HG03108 (cell line): ENCODE results near the gene KLC1.
A peak's percentile ranks its signal among the peaks of the same experiment; 100 is the strongest.
"Not testable (repeated sequence)": the region's sequence is repeated elsewhere in the genome, so short reads cannot be mapped to it uniquely, and the experiment has no call there.

Experiments
- ATAC-seq: cut with Tn5 transposase; IDR thresholded peaks from one replicate; pipeline ENCODE4 v1.9.1; 2021; ENCODE audit warnings: moderate library complexity; ENCODE audit not compliant: unreplicated experiment

The KLC1 gene

GRCh38 chr14:103628684-103629502, at the start of gene KLC1:
Gene KLC1, plus strand, starts transcription at chr14:103629211. Its CDS starts 25,354 bp downstream, at chr14:103654565.
- ATAC-seq: peak; percentile 40

- ATAC-seq: no peak
These were observed 47.8 kb upstream of the KLC1 start for GRCh38 chr14:103581206-103581605.

- ATAC-seq: no peak
These were observed 46.9 kb upstream of the KLC1 start for GRCh38 chr14:103581954-103582703.

GRCh38 chr14:103584326-103584915, 44.6 kb upstream of the KLC1 start:
- no peak for ATAC-seq

- ATAC-seq: peak; percentile 91
These were observed 35.4 kb upstream of the KLC1 start for GRCh38 chr14:103593577-103593976.

- ATAC-seq: no peak
These were observed 34.7 kb upstream of the KLC1 start for GRCh38 chr14:103594265-103594664.

GRCh38 chr14:103597623-103598377, 31.2 kb upstream of the KLC1 start:
- ATAC-seq: no peak

- ATAC-seq: no peak
These were observed 28.5 kb upstream of the KLC1 start for GRCh38 chr14:103600503-103600902.

GRCh38 chr14:103604620-103605019, 24.4 kb upstream of the KLC1 start:
- no peak for ATAC-seq

- peak; percentile 78 for ATAC-seq
These were observed 21.9 kb upstream of the KLC1 start for GRCh38 chr14:103606963-103607668.

- no peak for ATAC-seq
These were observed 21.2 kb upstream of the KLC1 start for GRCh38 chr14:103607822-103608221.

GRCh38 chr14:103609081-103609480, 19.9 kb upstream of the KLC1 start:
- ATAC-seq: not testable (repeated sequence)

- no peak for ATAC-seq
These were observed 17.8 kb upstream of the KLC1 start for GRCh38 chr14:103611215-103611614.

- no peak for ATAC-seq
These were observed 15.5 kb upstream of the KLC1 start for GRCh38 chr14:103613517-103613916.

- ATAC-seq: no peak
These were observed 12.2 kb upstream of the KLC1 start for GRCh38 chr14:103616635-103617300.

GRCh38 chr14:103619057-103619456, 10.0 kb upstream of the KLC1 start:
- ATAC-seq: no peak

- ATAC-seq: no peak
These were observed 7.2 kb upstream of the KLC1 start for GRCh38 chr14:103621860-103622259.

GRCh38 chr14:103623308-103623707, 5.7 kb upstream of the KLC1 start:
- ATAC-seq: no peak

- no peak for ATAC-seq
These were observed 5.0 kb upstream of the KLC1 start for GRCh38 chr14:103623883-103624482.
